Measurements from ENCODE around the gene PLXNB1. TPM values are rescaled to one million over a fixed set of nuclear protein-coding genes. Genes with fewer than 3 reads are reported as not detected.

Gene PLXNB1
- polyA plus RNA-seq, 2 of the 4 experiments (the other 2 are of a cell fraction): 10.0 to 20.9 TPM

GRCh38 chr3:48467110-48467454 is 37.2 kb upstream of the PLXNB1 start (continued):
- TF ChIP-seq USF2 (IDR thresholded peaks at IDR 0.05) (no peak), REST (IDR thresholded peaks at IDR 0.05) (no peak), EHMT2 (IDR thresholded peaks at IDR 0.05; ENCODE audit: low read depth) (no peak)

GRCh38 chr3:48466386-48467109 is 36.7 kb upstream of the PLXNB1 start:
- CTCF ChIA-PET: interaction anchor here (0.6 to 4.4 kb wide), 5 partner anchors 22 to 198 kb away, joined by 3 to 39 read pairs (median 3); no protein-coding TSS in a partner anchor
- FAIRE-seq (no peak), DNase-seq (ENCODE audit: low read depth in 1 of 2, low spot score in 1 of 2) (no peak), ATAC-seq (peak; percentile 0 to 5; a peak in 3 of 6 replicates)
- peak overlapping the region; percentile 91 for H3K4me2 ChIP-seq
- peaks cover 52% of the 10 kb centered on the region for H3K4me1 ChIP-seq
- 50% methylated on average over 9 of the region's 19 CpGs for WGBS (ENCODE audit: missing lambda C conversion rate)
- POLR2A ChIA-PET: no interaction called here
- H3K4me3 ChIP-seq: peak overlapping the region; percentile 37
- TF ChIP-seq NR3C1 (IDR thresholded peaks at IDR 0.05): no peak
- no peak for TF ChIP-seq HOXA7 (CRISPR knock-in tag; IDR thresholded peaks at IDR 0.05)
- TF ChIP-seq CTCF (IDR thresholded peaks at IDR 0.05): no peak
- no peak for TF ChIP-seq POLR2A (IDR thresholded peaks at IDR 0.05; ENCODE audit: low read length)
- no peak for TF ChIP-seq USF2 (IDR thresholded peaks at IDR 0.05)
- TF ChIP-seq CHD4 (IDR thresholded peaks at IDR 0.05; ENCODE audit: borderline replicate concordance): no peak
- TF ChIP-seq RNF2 (IDR thresholded peaks at IDR 0.05; ENCODE audit: borderline replicate concordance, low read depth): no peak
- TF ChIP-seq RARB (CRISPR knock-in tag; IDR thresholded peaks at IDR 0.05): no peak
- no peak for TF ChIP-seq RFX5 (IDR thresholded peaks at IDR 0.05)
- no peak for TF ChIP-seq ESRRA (IDR thresholded peaks at IDR 0.05; ENCODE audit: borderline replicate concordance, low read length)
- no peak for TF ChIP-seq ELK1 (IDR thresholded peaks at IDR 0.05; ENCODE audit: low read depth, low read length)
- H3K9me3 ChIP-seq: no peaks in the 10 kb centered on the region
- peak overlapping the region; percentile 96 to 99 for H3K27ac ChIP-seq

Data from A549 (cell line).